Measurements from ENCODE around the gene PPM1N.

The PPM1N gene

GRCh38 chr19:45467115-45467455 lies 31.2 kb upstream of the PPM1N start:
- ATAC-seq (replicated peaks) (no peak), DNase-seq (no peak)
- Mint-ChIP-seq H3K4me1 (peaks cover 52 to 58% of the 10 kb centered on the region in 2 donors), H3K27me3 (peaks cover 7 to 16% of the 10 kb centered on the region in 2 donors), H3K9me3 (no peaks in the 10 kb centered on the region), H3K36me3 (peaks cover 0 to 16% of the 10 kb centered on the region in 2 donors), H3K27ac (peak overlapping the region; percentile 99), H3K4me3 (peak overlapping the region; percentile 91 to 93)

DNA sequence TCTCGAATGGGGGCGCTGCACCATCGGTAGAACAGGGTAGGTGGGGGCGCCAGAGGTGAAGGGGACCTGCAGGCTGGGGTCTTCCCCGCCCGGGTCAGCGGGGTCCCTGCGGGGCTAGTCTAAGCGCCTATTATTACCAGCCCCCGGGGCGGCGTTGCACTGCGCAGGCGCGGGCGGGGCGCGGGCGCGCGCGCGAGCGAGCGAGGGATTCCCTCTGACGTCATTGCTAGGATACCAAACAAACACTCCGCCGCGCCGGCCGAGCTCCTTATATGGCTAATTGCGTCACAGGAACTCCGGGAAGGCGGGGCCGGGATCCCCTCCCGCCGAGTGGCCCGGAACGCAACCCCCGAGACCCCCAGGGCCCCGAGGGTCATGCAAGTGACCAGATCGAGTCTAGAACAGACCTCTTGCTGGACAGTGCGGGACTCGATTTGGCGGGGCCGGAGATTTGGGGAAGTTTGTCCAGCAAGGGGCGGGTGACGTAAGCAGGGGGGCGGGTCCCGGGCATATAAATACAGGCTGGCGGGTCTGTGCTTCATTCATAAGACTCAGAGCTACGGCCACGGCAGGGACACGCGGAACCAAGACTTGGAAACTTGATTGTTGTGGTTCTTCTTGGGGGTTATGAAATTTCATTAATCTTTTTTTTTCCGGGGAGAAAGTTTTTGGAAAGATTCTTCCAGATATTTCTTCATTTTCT lies 30.6 kb upstream of the PPM1N start, which contains the start of gene FOSB:
Gene FOSB (plus strand): TSS at position 541 of the 703 bp plus-strand sequence. CDS start 591 bp downstream, outside the sequence.
- Mint-ChIP-seq H3K9me3 (no peaks in the 10 kb centered on the region), H3K36me3 (peaks cover under 1 to 17% of the 10 kb centered on the region in 2 donors), H3K27me3 (peaks cover 9 to 21% of the 10 kb centered on the region in 2 donors), H3K4me3 (peak within 1 kb of the TSS; percentile 91 to 93), H3K4me1 (peaks cover 53 to 63% of the 10 kb centered on the region in 2 donors), H3K27ac (peak within 1 kb of the TSS; percentile 99)
- ATAC-seq (replicated peaks) (peak; percentile 22 to 39), DNase-seq (peak; percentile 89)

DNA sequence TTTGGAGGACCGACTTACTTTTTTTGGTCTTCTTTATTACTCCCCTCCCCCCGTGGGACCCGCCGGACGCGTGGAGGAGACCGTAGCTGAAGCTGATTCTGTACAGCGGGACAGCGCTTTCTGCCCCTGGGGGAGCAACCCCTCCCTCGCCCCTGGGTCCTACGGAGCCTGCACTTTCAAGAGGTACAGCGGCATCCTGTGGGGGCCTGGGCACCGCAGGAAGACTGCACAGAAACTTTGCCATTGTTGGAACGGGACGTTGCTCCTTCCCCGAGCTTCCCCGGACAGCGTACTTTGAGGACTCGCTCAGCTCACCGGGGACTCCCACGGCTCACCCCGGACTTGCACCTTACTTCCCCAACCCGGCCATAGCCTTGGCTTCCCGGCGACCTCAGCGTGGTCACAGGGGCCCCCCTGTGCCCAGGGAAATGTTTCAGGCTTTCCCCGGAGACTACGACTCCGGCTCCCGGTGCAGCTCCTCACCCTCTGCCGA lies 30.0 kb upstream of the PPM1N start:
- Mint-ChIP-seq H3K27ac (peak overlapping the region; percentile 99), H3K36me3 (peaks cover 5 to 22% of the 10 kb centered on the region in 2 donors), H3K4me3 (peak overlapping the region; percentile 91 to 93), H3K27me3 (peaks cover 13 to 25% of the 10 kb centered on the region in 2 donors), H3K9me3 (no peaks in the 10 kb centered on the region), H3K4me1 (peaks cover 57 to 68% of the 10 kb centered on the region in 2 donors)
- DNase-seq = no peak
- peak in 1 of 2 donors; percentile 1 for ATAC-seq (replicated peaks)

- Mint-ChIP-seq H3K27me3 (peaks cover 18 to 29% of the 10 kb centered on the region in 2 donors), H3K4me1 (peaks cover 61 to 72% of the 10 kb centered on the region in 2 donors), H3K27ac (peak overlapping the region; percentile 99), H3K36me3 (peaks cover 7 to 25% of the 10 kb centered on the region in 2 donors), H3K4me3 (peak overlapping the region; percentile 91 to 93), H3K9me3 (no peaks in the 10 kb centered on the region)
- ATAC-seq (replicated peaks) (peak; percentile 51 to 58), DNase-seq (no peak)
Measured at GRCh38 chr19:45468803-45469131, 29.5 kb upstream of the PPM1N start.

GRCh38 chr19:45469132-45469944 lies 28.9 kb upstream of the PPM1N start:
- no peaks in the 10 kb centered on the region for H3K9me3 Mint-ChIP-seq
- peaks cover 23 to 34% of the 10 kb centered on the region in 2 donors for H3K27me3 Mint-ChIP-seq
- H3K4me1 Mint-ChIP-seq = peaks cover 62 to 74% of the 10 kb centered on the region in 2 donors
- H3K27ac Mint-ChIP-seq = peak overlapping the region; percentile 99
- ATAC-seq (replicated peaks) (peak; percentile 71 to 83), DNase-seq (peak; percentile 95)
- H3K36me3 Mint-ChIP-seq = peaks cover 7 to 27% of the 10 kb centered on the region in 2 donors
- peak overlapping the region; percentile 91 to 93 for H3K4me3 Mint-ChIP-seq

DNA sequence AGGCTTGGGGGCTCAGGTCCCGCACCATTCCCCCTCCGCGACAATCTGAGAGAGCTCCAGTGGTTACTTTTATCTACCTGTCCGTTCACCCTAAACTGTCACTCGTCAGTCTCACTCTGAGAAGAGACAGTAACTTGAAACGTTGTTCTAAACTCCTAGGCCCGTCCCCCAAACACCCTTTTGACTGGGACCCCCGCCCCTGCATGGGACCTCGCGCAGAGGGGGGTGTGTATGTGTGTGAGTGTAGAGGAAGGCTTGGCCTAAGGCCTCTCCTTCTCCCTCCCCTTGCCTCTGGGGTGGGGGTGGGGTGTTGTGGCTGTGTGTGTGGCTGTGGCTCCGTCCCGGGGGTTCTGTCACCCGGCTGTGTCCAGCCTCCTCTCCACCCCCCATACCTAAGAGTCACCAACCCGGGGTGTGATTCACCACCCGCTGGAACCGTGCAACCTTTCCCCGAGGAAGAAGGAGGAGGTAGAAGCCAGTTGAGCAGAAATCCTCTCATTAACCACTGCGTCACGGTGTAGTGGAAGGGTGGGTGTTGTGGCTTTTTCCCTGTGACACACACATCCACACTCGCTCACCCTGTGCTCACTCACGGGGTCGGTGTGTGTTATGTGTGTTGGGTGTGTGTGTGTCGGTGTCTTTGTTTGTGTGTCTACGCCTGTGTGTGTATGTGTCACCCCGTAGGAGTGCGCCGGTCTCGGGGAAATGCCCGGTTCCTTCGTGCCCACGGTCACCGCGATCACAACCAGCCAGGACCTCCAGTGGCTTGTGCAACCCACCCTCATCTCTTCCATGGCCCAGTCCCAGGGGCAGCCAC lies 28.1 kb upstream of the PPM1N start:
- peak overlapping the region; percentile 91 to 93 for H3K4me3 Mint-ChIP-seq
- peak; percentile 74 for DNase-seq
- H3K27me3 Mint-ChIP-seq = peaks cover 18 to 34% of the 10 kb centered on the region in 2 donors
- peaks cover 7 to 33% of the 10 kb centered on the region in 2 donors for H3K36me3 Mint-ChIP-seq
- H3K9me3 Mint-ChIP-seq = no peaks in the 10 kb centered on the region
- peak overlapping the region; percentile 99 for H3K27ac Mint-ChIP-seq
- ATAC-seq (replicated peaks) = peak; percentile 34 to 41
- H3K4me1 Mint-ChIP-seq = peaks cover 58 to 66% of the 10 kb centered on the region in 2 donors

- ATAC-seq (replicated peaks) (no peak), DNase-seq (no peak)
- Mint-ChIP-seq H3K4me1 (peaks cover 58 to 66% of the 10 kb centered on the region in 2 donors), H3K4me3 (peak overlapping the region; percentile 91 to 93), H3K27me3 (peaks cover 18 to 36% of the 10 kb centered on the region in 2 donors), H3K36me3 (peaks cover 7 to 33% of the 10 kb centered on the region in 2 donors), H3K9me3 (no peaks in the 10 kb centered on the region), H3K27ac (peak overlapping the region; percentile 99)
Measured at GRCh38 chr19:45470762-45471081, 27.5 kb upstream of the PPM1N start.

DNA sequence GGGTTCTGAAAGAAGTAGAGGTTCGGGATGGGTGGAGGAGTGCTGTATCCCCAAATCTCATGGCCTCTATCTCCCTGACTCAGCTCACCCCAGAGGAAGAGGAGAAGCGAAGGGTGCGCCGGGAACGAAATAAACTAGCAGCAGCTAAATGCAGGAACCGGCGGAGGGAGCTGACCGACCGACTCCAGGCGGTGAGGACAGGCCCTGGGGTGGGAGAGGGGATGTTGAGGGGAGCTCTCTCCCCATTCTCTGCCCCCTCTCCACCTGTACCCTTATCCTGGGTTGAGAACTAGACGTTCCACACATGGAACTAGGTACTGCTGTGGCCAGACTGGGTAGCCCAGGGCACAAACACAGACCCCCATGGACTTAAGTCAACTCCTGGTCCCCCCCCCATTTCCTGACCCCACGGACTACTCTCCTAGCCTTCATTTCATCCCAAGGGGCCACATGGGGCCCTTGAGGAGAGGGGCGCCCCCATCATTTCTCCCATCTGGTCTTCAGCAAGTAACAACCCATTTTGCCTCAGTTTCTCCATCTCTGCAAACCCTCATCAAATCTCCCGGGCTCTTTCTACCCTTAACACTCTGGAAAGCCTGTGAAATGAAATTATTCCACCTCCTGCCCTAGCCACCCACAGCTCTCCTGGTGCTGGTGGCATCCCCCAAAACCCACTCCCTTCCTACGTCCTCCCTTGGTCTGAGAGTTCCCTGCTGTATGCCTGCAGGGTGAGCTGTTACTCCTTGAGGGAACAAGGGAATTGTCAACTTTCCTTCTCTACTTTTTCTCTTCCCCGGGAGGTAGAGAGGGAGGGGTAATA lies 26.9 kb upstream of the PPM1N start:
- Mint-ChIP-seq H3K4me3 (peak overlapping the region in 1 of 2 donors; percentile 36), H3K27me3 (peaks cover 18 to 37% of the 10 kb centered on the region in 2 donors), H3K36me3 (peaks cover 7 to 33% of the 10 kb centered on the region in 2 donors), H3K27ac (peak overlapping the region; percentile 72), H3K9me3 (no peaks in the 10 kb centered on the region), H3K4me1 (peaks cover 58 to 66% of the 10 kb centered on the region in 2 donors)
- no peak for ATAC-seq (replicated peaks)
- no peak for DNase-seq

DNA sequence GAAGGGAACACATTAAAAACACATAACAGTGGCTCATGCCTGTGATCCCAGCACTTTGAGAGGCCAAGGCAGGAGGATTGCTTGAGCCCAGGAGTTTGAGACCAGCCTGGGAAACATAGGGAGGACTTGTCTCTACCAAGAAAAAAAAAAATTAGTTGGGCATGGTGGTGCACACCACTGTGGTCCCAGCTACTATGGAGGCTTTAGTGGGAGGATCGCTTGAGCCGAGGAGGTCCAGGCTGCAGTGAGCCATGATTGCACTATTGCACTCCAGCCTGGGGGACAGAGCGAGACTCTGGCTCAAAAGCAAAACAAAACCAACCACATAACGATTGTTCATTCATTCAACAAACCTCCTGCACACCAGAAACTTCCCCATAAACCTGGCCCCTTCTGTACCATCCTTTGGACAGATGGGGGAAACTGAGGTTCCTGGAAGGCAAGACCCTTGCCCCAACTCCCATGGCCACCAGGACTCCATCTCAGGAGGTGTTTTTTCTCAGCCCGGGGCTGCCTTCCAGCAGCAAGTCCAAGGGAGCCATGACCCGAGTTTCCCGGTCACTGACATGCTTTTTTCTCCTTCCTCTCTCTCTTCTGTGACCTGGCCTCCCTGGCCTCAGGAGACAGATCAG lies 26.2 kb upstream of the PPM1N start:
- no peak for ATAC-seq (replicated peaks)
- Mint-ChIP-seq H3K36me3 (peaks cover 7 to 33% of the 10 kb centered on the region in 2 donors), H3K4me3 (peak overlapping the region; percentile 62 to 63), H3K27ac (peak overlapping the region; percentile 72), H3K9me3 (no peaks in the 10 kb centered on the region), H3K4me1 (peaks cover 59 to 66% of the 10 kb centered on the region in 2 donors), H3K27me3 (peaks cover 18 to 39% of the 10 kb centered on the region in 2 donors)
- no peak for DNase-seq

- peaks cover 7 to 33% of the 10 kb centered on the region in 2 donors for H3K36me3 Mint-ChIP-seq
- H3K4me1 Mint-ChIP-seq = peaks cover 56 to 66% of the 10 kb centered on the region in 2 donors
- ATAC-seq (replicated peaks) (no peak), DNase-seq (no peak)
- peak overlapping the region; percentile 62 to 63 for H3K4me3 Mint-ChIP-seq
- H3K27me3 Mint-ChIP-seq = peaks cover 18 to 39% of the 10 kb centered on the region in 2 donors
- H3K9me3 Mint-ChIP-seq = no peaks in the 10 kb centered on the region
- H3K27ac Mint-ChIP-seq = peak overlapping the region; percentile 82
Measured at GRCh38 chr19:45472563-45473366, 25.5 kb upstream of the PPM1N start.

DNA sequence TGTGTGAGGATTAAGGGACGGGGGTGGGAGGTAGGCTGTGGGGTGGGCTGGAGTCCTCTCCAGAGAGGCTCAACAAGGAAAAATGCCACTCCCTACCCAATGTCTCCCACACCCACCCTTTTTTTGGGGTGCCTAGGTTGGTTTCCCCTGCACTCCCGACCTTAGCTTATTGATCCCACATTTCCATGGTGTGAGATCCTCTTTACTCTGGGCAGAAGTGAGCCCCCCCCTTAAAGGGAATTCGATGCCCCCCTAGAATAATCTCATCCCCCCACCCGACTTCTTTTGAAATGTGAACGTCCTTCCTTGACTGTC lies 24.9 kb upstream of the PPM1N start:
- H3K36me3 Mint-ChIP-seq = peaks cover 7 to 33% of the 10 kb centered on the region in 2 donors
- H3K27me3 Mint-ChIP-seq = peaks cover 18 to 39% of the 10 kb centered on the region in 2 donors
- ATAC-seq (replicated peaks) (no peak), DNase-seq (no peak)
- peaks cover 56 to 66% of the 10 kb centered on the region in 2 donors for H3K4me1 Mint-ChIP-seq
- H3K4me3 Mint-ChIP-seq = peak overlapping the region in 1 of 2 donors; percentile 14
- H3K9me3 Mint-ChIP-seq = no peaks in the 10 kb centered on the region
- no peak overlapping the region for H3K27ac Mint-ChIP-seq

Measured in stimulated activated naive B cell treated with anti-CD40 and anti-IgM and Interleukin-4, amounts not matched to agents 10 μg/mL and 1 μg/mL and 100 μg/mL, for 72 hours (primary cell).